HPDE6-E6E7 (cell line): ENCODE measurements around the gene TICAM1.
"Not testable (repeated sequence)": the region's sequence is repeated elsewhere in the genome, so short reads cannot be mapped to it uniquely, and the experiment has no call there.

Experiments
- DNase-seq: peaks from one replicate; pipeline ENCODE4 v3.0.0; 2011; ENCODE audit warnings: missing footprints; ENCODE audit errors: extremely low spot score

The TICAM1 gene

DNA sequence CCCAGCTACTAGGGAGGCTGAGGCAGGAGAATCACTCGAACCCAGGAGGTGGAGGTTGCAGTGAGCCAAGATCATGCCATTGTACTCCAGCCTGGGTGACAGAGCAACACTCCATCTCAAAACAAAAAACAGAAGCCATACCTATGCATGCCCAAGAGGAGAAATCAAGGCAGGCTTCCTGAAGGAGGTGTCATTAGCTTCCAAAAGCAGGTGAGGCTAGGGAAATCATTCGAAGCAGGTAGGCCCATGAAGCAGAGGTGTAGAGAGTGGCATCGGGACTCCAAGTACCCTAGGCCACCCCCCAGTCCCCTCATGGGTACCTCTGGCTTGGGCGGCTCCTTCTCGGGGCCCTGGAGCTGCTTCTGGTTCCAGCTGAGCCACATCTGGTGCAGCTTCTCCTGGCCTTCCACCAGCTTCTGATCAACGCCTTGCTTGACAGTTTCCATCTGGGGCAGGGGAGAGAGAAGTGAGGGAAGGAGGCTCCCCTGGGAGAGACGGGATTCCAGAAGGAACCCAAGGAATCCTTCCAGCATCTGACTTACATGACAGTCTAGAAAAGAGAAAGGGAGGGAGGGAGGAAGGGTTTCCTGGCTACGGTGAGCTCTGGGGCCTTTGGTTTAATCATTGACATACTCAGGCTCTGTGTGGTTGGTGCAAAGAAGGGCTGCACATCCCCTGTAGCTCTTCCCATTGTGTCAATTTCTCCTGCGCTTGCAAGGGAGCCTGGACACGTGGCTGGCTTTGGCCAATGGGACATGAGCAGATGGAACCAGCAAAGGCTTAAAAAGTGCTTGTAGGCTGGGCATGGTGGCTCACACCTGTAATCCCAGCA, 13.1 kb upstream of the TICAM1 start:
- DNase-seq, result no peak

DNA sequence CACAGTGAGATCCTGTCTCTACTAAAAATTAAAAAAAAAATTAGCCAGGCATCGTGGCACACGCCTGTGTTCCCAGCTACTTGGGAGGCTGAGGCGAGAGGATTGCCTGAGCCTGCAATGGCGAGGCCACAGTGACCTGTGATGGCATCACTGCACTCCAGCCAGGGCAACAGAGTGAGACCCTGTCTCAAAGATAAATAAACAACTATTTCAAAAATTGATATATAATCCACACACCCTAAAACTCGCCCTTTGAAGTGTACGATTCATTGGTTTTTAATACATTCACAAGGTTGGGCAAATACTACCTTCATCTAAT, 12.1 kb upstream of the TICAM1 start:
- DNase-seq, result no peak

DNA sequence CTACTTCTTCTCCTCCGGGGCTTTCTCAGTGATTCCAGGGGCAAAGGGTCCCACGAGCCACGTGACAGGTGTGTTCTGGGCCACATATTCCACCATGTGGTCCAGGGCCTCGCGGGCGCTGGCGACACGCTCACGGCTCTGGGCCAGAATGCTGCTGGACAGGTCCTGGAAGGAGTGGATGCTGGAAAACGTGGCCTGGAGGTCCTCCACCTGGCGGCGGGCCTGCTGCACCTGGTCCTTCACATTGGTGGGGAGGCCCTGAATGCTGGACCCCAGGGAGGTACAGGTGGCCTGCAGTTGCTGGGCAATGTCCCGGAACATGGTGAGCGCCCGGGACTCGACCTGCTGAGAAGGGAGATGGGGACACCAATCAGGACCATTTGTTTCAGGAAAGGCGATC, 7.7 kb upstream of the TICAM1 start:
- DNase-seq, result no peak

DNA sequence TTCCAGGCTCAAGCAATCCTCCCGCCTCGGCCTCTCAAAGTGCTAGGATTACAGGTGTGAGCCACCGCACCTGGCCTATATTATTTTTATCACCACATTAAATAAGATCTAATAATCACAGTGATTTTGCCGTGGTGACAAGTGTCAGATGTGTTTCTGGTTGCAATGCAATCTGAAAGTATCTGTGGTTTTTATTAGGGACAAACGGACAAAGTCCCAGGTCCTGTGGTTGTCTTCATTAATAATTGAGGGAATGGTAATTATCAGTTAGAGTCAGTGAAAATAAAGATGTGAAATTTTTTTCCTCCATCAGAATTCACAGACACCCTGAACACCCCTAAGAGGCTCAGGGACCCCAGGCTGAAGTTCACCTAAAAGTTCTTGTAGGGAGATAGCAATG, 1.3 kb upstream of the TICAM1 start:
- no peak for DNase-seq

DNA sequence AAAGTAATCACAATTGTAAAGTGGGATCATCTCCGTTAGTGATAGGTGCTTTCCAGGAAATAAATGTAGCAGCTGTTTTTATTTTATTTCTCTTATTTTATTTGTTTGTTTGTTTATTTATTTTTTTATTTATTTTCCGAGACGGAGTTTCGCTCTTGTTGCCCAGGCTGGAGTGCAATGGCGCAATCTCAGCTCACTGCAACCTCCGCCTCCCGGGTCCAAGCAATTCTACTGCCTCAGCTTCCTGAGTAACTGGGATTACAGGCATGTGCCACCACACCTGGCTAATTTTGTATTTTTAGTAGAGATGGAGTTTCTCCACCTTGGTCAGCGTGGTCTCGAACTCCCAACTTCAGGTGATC, 448 bp upstream of the TICAM1 start:
- not testable (repeated sequence) for DNase-seq

DNA sequence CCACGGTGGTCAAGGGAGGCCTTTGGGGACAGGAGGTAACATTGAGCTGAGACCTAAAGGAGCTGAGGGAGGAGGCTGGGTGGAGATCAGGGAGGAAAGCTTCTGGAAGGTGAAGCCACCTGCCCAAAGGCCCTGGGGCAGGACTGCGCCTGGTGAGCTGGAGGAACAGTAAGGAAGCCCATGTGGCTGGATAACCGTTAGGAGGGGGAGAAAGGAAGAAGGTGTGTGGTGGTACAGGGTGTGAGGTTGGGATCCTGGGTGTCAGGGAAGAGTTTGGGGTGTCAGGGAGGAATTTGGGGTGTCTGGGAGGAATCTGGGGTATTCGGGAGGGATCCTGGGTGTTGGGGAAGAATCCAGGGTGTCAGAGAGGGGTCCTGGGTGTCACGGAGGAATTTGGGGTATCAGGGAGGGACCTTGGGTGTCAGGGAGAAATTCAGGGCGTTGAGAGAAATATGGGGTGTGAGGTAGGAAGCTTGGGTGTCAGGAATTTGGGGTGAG, 695 bp downstream of the TICAM1 start:
- no peak for DNase-seq

DNA sequence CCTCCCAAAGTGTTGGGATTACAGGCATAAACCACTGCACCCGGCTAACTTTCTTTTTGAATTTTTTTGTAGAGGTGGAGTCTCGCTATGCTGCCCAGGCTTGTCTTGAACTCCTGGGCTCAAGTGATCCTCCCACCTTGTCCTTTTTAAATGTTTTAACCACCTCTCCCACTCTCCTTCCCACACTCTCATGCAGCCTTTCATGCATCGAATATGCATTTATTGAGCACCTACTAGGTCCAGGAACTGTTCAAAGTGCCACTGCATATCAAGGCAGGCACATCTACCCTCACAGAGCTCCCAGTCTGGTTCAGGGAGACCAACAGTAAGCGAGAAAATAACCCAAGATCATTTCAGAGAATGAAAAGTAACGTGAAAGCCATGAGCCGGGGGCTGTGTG, 1.2 kb downstream of the TICAM1 start:
- DNase-seq, result no peak

DNA sequence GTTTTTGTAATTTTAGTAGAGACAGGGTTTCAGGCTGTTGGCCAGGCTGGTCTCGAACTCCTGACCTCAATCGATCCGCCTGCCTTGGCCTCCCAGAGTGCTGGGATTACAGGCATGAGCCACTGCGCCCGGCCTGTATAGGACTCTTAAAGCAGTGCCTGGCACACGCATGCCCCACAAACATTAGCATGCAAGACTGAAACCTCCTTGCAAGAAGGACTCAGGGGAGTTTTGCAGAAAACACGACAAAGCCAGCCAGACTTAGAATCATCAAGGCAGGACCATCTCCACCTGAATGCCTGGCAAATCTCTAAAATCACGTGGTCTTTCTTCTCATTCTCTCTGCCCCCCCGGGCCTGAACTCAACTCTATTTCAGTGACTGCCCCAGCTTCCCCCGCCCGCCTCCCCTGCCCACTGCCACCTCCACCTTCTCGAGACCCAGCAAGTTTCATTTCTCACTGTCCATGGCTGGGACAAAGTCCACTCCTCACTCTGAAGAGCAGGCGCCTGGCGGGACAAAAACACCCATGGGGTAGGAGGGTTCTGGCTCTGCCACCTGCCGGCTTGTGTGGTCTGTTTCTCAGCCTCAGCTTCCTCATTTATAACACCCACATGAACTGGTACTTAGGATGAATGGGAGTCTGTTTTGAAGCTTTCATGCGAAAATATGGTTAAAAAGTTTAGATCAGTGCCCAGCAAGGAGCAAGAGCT, 2.4 kb downstream of the TICAM1 start:
- no peak for DNase-seq

DNA sequence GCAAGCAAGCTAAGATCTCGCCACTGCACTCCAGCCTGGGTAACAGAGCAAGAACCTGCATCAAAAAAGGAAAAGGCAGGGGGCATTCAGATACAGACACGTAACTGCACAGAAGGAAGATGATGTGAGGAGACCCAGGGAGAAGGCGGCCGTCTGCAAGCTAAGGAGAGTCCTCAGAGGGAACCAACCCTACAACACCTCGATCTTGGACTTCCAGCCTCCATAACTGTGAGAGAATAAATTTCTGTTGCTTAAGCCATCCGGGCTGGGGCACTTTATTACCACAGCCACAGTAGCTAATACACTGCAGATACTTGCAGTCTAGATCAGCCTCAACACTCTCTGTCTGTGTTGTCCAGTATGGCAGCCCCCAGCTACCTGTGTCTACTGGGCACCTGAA, 7.9 kb downstream of the TICAM1 start:
- no peak for DNase-seq

DNA sequence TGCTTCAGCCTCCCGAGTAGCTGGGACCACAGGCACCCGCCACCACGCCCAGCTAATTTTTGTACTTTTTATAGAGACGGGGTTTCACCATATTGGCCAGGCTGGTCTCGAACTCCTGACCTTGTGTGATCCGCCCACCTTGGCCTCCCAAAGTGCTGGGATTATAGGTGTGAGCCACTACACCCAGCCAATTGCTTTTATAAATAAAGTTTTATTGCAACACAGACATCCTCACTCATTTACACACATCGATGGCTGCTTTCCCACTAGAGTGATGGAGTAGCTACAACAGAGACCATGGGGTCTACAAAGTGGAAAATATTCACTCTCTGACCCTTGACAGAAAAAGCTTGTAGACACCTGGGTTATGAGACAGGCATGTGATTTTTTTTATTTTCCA, 9.2 kb downstream of the TICAM1 start:
- not testable (repeated sequence) for DNase-seq

DNA sequence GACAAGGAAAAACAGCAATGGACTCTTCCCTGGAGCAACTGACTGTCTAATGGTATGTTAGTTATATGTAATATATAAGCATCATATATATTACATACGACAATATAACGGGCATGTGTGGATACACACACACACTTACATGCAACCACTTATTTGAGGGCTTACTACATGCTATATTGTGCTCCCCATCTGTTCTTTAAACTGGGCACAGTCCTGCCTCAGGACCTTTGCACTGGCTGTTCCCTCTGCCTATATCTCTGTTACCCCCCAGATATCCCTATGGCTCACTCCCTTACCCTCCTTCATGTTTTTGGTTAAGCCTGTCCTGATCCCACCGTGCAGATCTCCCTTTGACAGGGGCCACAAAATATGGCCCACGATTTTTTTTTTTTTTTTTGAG, 10.2 kb downstream of the TICAM1 start:
- DNase-seq, result no peak

DNA sequence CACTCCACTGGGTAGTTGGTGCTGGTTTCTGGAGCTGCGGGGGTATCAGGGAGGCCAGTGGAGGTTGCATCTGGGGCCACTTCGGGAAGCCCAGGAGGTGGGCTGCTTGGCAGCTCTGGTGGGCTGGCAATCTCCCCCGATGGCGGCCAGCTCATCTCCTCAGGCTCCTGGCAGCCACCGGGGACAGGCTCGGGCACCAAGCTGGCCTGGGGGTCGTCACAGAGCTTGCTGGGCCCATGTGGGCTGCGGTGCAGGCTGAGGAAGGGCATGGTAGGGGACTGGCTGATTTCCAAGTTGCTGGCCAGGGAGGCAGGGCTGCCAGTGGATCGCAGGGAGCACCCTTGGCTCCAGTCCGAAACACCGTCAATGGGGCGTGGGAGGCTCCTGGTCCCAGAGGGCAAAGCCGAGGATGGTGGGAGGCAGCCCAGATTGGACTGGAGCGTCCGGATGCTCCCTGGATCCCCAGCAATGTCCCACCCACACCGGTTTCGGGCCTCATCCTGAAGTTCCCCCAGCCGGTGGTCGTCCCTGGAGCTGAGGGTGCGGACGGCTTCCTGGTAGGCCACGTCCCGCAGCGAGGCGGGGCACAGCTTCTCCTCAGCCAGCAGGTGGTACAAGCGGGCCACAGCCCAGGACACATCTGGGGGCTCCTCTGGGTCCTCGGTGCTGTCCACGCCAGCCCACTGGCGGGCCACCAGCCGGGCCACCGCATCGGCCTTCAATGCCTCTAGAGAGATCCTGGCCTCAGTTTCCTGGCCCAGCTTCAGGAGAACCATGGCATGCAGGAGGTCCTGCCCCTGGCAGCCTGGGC, 13.8 kb downstream of the TICAM1 start:
- no peak for DNase-seq

DNA sequence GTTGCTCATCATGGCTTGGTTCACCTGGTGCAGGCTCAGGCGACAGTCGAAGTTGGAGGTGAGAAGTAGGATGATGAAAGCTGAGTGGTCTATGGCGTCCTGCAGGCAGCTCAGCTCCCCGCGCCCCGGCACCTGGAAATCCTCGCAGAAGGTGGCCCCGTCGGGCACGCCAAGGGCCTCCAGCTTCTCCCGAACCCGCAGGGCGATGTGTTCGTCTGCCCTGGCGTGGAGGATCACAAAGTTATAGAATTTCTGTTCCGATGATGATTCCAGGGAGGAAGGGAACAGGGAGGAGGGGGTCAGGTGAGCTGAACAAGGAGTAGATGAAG, 14.6 kb downstream of the TICAM1 start:
- no peak for DNase-seq

DNA sequence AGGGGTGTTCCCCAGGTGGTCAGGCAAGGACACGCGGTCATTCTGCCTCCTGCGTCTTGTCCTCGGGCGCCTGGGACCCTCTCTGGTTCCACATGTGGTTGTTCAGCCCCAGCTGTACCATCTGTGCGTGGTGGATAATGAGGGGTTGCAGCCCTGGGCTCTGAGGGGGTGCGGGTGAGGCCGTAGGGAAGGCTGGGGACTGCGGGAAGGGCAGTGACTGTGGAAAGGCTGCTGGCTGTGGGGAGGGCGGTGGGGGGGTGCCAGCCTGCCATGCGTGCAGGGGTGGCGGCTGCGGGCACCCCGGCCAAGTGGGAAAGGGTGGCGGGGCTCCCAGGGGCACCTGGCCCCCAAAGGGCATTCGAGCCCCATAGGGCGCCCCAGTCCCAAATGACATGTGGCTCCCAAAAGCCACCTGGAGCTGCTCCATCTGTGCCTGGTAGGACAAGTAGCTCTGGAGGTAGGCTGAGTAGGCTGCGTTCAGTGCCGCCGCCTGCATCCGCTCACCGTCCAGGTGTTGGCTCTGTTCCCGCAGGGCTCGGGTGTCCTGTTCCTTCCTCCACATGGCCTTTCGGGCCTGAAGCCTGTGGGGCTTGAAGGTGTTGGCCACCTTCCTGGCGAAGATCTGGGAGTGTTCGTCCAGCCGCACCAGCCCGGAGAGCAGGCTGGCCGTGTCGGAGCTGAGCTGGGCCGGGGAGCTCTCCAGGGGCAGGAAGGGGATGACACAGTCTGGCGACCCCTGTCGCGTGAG, 15.1 kb downstream of the TICAM1 start:
- no peak for DNase-seq

DNA sequence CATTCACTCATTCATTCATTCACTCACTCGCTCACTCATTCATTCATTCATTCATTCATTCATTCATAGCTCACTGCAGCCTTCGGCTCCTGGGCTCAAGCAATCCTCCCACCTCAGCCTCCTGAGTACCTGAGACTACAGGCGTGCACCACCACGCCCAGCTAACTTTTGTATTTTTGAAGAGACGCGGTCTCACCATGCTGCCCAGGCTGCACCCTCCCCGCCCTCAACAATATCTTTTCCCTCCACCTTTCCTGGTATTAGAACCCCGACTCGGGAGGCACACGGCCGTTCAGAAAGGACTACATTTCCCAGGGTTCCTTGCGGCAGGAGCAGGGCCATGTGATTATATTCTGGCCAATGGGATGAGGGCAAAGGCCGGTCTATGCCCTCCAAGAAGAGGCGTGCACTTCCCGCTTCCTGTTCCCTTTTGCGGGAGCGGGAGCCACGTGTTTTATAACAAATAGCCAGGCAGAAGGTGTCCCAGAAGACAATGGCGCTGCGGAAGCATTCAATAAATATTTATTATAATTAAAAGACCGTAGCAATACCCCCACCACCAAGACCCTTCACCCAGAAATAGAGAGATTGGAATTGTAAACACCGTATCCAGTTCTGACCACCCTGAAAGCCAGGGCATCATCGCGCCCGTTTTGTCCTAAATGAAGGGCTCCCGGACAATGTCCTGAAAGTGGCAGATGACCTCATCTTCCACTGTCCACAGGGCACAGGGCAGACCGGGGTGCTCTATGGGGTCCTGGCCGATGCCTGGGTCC, 15.9 kb downstream of the TICAM1 start:
- peak; percentile 95 for DNase-seq

DNA sequence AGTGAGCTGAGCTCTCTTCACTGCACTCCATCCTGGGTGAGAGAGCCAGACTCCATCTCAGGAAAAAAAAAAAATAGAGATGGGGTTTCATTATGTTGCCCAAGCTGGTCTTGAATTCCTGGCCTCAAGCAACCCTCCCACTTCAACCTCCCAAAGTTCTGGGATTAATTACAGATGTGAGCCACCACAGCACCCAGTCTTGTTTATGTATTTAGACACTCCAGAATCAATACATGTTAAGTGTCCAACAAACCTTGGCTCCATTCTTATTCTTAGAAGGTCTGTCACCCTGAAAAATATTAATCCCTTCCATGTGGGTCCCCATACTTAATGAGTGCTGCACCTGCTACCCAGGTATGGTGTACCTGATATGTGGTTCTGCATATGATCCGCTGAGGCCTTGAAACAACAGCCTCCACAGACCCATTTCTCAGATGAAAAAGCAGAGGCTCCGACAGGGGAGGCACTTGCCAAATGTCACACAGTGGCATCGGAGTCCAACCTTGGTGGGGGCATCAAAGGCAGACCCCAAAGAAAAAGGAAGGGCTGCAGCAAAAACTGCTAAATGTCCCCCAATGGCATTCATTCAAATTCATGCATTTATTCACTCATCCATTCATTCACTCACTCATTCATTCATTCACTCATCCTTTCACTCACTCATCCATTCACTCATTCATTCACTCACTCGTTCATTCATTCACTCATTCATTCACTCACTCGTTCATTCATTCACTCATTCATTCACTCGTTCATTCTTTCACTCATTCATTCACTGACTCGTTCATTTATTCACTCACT, 16.7 kb downstream of the TICAM1 start:
- no peak for DNase-seq

DNA sequence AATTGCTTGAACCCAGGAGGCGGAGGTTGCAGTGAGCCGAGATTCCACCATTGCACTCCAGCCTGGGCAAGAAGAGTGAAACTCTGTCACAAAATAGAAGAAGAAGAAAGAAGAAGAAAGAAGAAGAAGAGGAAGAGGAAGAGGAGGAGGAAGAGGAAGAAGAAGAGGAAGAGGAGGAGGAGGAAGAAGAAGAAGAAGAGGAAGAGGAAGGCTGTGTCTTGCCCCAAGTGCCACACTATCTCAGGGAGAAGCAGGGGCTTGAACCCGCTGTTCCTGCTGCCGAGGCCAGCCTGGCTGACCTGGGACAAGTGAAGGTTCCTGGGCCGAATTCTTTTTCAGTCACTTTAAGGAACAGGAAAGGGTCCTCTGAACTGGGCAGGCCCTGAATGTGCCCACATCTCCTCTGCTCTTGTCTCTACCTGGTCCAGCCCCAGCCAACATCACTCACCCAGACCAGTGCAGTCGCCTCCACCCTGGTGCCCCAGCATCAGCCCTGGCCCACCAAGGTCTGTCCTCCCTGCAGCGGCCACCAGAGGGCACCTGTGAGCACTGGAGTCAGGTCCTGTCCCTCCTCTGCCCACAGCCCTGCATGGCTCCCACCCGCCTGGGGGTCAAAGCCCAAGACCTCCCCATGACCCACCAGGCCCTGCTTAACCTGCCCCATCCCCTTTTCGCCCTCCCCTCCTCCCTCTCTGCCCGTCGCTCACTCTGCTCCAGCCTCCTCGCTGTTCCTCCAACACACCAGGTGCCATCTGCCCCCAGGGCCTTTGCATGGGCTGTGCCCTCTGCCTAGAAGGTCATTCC, 20.0 kb downstream of the TICAM1 start:
- peak; percentile 42 for DNase-seq

DNA sequence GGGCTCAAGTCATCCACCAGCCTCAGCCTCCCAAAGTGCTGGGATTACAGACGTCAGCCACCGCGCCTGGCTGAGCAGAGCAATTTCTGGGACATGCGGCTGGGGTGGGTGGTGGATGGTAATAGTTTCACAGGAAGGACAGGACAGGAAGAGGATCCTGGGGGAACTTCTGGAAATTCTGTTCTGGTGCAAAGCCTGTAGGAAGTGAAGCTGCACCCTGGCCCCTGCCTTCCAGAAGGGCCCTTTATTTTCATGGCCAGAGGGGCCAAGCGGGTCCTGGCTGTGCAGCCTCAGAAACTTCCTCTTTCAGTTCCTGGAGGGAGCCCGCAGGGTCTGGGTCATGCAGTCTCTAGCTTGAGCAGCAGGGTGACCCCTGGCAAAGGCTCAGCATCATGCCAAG, 24.3 kb downstream of the TICAM1 start:
- DNase-seq, result no peak

DNA sequence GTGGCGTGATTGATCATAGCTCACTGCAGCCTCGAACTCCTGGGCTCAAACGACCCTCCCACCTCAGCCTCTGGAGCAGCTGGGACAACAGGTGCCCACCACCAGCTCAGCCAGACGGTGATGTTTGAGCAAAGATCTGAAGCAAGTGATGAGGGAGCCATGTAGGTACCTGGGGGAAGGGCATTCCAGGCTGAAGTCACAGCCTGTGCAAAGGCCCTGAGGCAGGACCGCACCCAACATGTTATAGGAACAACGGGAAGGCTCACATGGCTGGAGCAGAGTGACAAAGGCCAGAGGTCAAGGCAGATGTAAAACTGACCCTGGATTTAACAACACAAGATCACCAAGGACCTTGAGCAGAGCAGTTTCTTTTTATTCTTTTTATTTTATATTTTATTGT, 25.1 kb downstream of the TICAM1 start:
- DNase-seq, result no peak

DNA sequence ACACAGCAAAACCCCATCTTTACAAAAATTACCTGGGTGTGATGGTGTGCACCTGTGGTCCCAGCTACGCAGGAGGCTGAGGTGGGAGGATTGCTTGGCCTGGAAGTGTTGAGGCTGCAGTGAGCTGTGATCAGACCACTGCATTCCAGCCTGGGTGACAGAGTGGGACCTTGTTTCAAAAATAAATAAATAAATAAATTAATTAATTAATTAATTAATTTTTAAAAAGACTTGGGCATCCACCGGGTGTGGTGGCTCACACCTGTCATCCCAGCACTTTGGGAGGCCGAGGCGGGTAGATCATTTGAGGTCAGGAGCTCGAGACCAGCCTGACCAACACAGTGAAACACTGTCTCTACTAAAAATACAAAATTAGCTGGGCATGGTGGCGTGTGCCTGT, 26.4 kb downstream of the TICAM1 start:
- DNase-seq, result not testable (repeated sequence)
